ENCODE results near the gene HRH3.

The HRH3 gene

DNA sequence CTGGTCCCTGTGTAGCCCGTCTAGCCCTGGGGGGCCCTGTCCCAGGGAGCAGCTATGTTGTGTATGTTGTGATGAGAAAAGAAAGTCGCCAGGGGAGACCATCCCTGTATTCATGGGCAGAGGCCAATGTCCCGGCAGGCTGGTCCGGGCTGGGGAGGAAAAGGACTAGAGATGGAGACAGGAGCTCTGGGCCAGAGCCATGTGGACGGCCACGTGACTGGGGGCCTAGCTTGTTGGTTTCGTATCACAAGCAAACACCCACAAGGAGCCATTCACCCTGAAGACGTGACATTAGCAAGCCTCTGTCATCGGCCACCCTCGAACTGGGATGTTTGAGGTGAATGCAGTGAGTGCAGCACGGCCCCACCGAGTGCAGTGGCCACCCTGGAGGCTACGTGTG is 2.9 kb upstream of the HRH3 start:
- H3K4me1 ChIP-seq (ENCODE audit: control insufficient read depth, insufficient read depth, low read length) = peaks cover 2% of the 10 kb centered on the region; the same call in 1 of the 2 replicates
- CTCF ChIA-PET = no interaction called here
- TF ChIP-seq ZNF664 (tag by site-specific recombination; IDR thresholded peaks at IDR 0.05) (no peak), OVOL3 (tag by site-specific recombination; IDR thresholded peaks at IDR 0.05) (no peak), ZFP41 (tag by site-specific recombination; IDR thresholded peaks at IDR 0.05; ENCODE audit: borderline replicate concordance) (no peak), ZBTB8A (tag by site-specific recombination; IDR thresholded peaks at IDR 0.05) (no peak), ZNF292 (tag by site-specific recombination; IDR thresholded peaks at IDR 0.05; ENCODE audit: borderline replicate concordance, low read depth) (no peak), ZNF510 (tag by site-specific recombination; IDR thresholded peaks at IDR 0.05; ENCODE audit: insufficient replicate concordance) (no peak), ZEB2 (tag by site-specific recombination; IDR thresholded peaks at IDR 0.05) (no peak), ZBTB20 (tag by site-specific recombination; IDR thresholded peaks at IDR 0.05) (no peak), ZNF266 (tag by site-specific recombination; IDR thresholded peaks at IDR 0.05; ENCODE audit: low read depth) (no peak), WT1 (tag by site-specific recombination; IDR thresholded peaks at IDR 0.05) (no peak)
- TF ChIP-seq, protein P1, sequence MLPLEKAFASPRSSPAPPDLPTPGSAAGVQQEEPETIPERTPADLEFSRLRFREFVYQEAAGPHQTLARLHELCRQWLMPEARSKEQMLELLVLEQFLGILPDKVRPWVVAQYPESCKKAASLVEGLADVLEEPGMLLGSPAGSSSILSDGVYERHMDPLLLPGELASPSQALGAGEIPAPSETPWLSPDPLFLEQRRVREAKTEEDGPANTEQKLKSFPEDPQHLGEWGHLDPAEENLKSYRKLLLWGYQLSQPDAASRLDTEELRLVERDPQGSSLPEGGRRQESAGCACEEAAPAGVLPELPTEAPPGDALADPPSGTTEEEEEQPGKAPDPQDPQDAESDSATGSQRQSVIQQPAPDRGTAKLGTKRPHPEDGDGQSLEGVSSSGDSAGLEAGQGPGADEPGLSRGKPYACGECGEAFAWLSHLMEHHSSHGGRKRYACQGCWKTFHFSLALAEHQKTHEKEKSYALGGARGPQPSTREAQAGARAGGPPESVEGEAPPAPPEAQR (tag by site-specific recombination; IDR thresholded peaks at IDR 0.05) = no peak
- TF ChIP-seq, protein P2, sequence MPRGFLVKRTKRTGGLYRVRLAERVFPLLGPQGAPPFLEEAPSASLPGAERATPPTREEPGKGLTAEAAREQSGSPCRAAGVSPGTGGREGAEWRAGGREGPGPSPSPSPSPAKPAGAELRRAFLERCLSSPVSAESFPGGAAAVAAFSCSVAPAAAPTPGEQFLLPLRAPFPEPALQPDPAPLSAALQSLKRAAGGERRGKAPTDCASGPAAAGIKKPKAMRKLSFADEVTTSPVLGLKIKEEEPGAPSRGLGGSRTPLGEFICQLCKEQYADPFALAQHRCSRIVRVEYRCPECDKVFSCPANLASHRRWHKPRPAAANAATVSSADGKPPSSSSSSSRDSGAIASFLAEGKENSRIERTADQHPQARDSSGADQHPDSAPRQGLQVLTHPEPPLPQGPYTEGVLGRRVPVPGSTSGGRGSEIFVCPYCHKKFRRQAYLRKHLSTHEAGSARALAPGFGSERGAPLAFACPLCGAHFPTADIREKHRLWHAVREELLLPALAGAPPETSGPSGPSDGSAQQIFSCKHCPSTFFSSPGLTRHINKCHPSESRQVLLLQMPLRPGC (tag by site-specific recombination; IDR thresholded peaks at IDR 0.05) = no peak
- no peak overlapping the region for H3K27ac ChIP-seq (ENCODE audit: extremely low read depth, low read depth, low read length)
- no peak overlapping the region for H3K4me3 ChIP-seq (ENCODE audit: low read depth, low read length)
- POLR2A ChIA-PET = no interaction called here
- no peaks in the 10 kb centered on the region for H3K9me3 ChIP-seq (ENCODE audit: control insufficient read depth, insufficient read depth, low read depth, low read length)
- no peaks in the 10 kb centered on the region for H3K36me3 ChIP-seq (ENCODE audit: control insufficient read depth in 2 of 2, insufficient read depth in 1 of 2, low read length in 2 of 2)

DNA sequence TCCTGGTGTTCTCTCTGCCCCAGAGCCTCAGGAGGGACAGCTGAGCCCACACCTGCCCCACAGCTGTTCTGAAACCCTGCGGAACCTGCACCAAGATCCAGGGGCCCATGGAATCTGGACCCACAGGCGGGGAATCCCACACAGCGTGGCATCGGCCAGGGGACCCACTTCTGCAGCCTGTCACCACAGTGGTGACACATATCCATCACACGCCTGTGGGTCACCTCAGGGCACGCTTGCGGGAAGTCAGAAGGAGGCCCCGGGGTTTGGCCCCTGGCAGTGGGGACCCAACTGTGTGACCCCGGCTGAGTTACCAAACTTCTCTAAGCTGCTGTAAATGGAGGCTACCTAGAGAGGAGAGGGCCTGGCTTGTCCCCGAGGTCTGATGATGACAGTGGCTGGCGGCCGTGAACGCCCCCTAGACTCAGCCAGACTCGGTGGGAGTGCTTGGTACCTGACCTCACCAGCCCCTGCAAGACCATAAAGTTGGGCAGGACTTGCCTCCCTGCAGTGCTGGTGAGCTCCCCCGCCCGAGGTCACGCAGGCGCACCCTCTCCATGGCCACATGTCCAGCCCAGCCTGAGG is 2.3 kb upstream of the HRH3 start:
- no peak overlapping the region for H3K4me3 ChIP-seq (ENCODE audit: low read depth, low read length)
- H3K4me1 ChIP-seq (ENCODE audit: control insufficient read depth, insufficient read depth, low read length) = peaks cover 2% of the 10 kb centered on the region; the same call in 1 of the 2 replicates
- TF ChIP-seq GLIS1 (tag by site-specific recombination; IDR thresholded peaks at IDR 0.05) (peak; percentile 17; the same call in 1 of the 2 replicates), ZNF433 (tag by site-specific recombination; IDR thresholded peaks at IDR 0.05; ENCODE audit: low read depth) (no peak)
- H3K36me3 ChIP-seq (ENCODE audit: control insufficient read depth in 2 of 2, insufficient read depth in 1 of 2, low read length in 2 of 2) = no peaks in the 10 kb centered on the region
- CTCF ChIA-PET = interaction anchor here (0.7 kb wide), 1 partner anchor 83 kb away, joined by 3 read pairs; no protein-coding TSS in a partner anchor
- H3K9me3 ChIP-seq (ENCODE audit: control insufficient read depth, insufficient read depth, low read depth, low read length) = no peaks in the 10 kb centered on the region
- POLR2A ChIA-PET = no interaction called here
- H3K27ac ChIP-seq (ENCODE audit: extremely low read depth, low read depth, low read length) = no peak overlapping the region

DNA sequence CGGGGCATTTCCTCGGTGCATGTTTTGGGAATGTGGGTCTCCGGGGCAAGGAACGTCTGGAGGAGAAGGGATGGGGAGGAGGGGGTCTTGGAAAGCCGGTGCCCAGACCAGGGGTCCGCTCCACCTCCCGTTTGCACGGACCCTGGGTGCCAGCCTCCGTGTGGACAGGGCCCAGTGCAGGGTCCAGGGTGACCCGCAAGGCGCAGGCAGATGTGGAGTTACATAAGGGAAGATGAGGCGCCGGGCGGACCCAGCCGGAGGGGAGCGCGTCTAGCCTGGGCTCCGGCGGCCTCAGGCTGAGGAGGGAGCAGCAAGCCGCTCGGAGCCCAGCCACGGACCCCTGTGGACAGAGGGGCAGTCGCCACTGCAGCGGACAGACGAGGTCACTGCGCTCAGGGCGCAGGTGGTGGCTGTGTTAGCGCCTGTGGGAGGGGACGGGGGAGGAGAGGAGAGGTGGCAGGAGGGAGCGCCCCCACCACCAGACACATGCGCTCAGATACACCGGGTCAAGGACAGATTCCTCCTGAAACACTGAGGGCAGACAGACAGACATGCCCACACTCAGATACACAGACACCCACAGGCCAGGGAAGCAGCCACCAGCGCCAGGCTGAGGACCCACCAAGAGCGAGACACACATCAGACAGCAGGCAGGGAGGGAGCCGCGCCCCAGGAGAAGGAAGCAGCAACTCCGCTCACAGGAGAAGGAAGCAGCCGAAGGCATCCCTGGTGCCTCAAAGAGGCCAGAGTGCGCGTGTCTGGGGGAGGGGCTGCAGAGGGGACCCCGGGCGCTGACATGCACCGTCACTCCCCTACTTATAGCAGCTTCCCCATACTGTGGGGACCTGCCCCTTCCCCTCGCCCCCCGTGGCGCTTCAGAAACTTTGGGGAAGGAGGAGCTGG is 839 bp upstream of the HRH3 start:
- Histone ChIP-seq H3K9me3 (ENCODE audit: control insufficient read depth, insufficient read depth, low read depth, low read length) (no peaks in the 10 kb centered on the region), H3K36me3 (ENCODE audit: control insufficient read depth in 2 of 2, insufficient read depth in 1 of 2, low read length in 2 of 2) (no peaks in the 10 kb centered on the region), H3K4me1 (ENCODE audit: control insufficient read depth, insufficient read depth, low read length) (peaks cover 2% of the 10 kb centered on the region; the same call in 1 of the 2 replicates), H3K27ac (ENCODE audit: extremely low read depth, low read depth, low read length) (no peak overlapping the region), H3K4me3 (ENCODE audit: low read depth, low read length) (no peak overlapping the region)
- ChIA-PET POLR2A (interaction anchor here (0.6 kb wide), 1 partner anchor 508 kb away, joined by 4 read pairs; no protein-coding TSS in a partner anchor), CTCF (no interaction called here)
- TF ChIP-seq ZFP41 (tag by site-specific recombination; IDR thresholded peaks at IDR 0.05; ENCODE audit: borderline replicate concordance) = no peak
- no peak for TF ChIP-seq ZNF776 (tag by site-specific recombination; IDR thresholded peaks at IDR 0.05; ENCODE audit: borderline replicate concordance)
- TF ChIP-seq ZBTB8A (tag by site-specific recombination; IDR thresholded peaks at IDR 0.05) = no peak; the same call in 1 of the 2 replicates
- TF ChIP-seq, protein P3, sequence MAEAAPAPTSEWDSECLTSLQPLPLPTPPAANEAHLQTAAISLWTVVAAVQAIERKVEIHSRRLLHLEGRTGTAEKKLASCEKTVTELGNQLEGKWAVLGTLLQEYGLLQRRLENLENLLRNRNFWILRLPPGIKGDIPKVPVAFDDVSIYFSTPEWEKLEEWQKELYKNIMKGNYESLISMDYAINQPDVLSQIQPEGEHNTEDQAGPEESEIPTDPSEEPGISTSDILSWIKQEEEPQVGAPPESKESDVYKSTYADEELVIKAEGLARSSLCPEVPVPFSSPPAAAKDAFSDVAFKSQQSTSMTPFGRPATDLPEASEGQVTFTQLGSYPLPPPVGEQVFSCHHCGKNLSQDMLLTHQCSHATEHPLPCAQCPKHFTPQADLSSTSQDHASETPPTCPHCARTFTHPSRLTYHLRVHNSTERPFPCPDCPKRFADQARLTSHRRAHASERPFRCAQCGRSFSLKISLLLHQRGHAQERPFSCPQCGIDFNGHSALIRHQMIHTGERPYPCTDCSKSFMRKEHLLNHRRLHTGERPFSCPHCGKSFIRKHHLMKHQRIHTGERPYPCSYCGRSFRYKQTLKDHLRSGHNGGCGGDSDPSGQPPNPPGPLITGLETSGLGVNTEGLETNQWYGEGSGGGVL (tag by site-specific recombination; IDR thresholded peaks at IDR 0.05) = peak; percentile 76
- TF ChIP-seq EGR2 (tag by site-specific recombination; IDR thresholded peaks at IDR 0.05; ENCODE audit: low read depth) = peak; percentile 89
- no peak for TF ChIP-seq ZNF211 (tag by site-specific recombination; IDR thresholded peaks at IDR 0.05; ENCODE audit: low read depth)
- TF ChIP-seq ZNF394 (tag by site-specific recombination; IDR thresholded peaks at IDR 0.05; ENCODE audit: borderline replicate concordance) = no peak
- TF ChIP-seq SP2 (tag by site-specific recombination; IDR thresholded peaks at IDR 0.05) = 0 out of 2 replicates have a peak, but pooled peaks have one; percentile 4
- TF ChIP-seq ZNF335 (tag by site-specific recombination; conservative IDR thresholded peaks at IDR 0.05) = peak; percentile 100
- TF ChIP-seq ZFHX2 (tag by site-specific recombination; conservative IDR thresholded peaks at IDR 0.05) = peak; percentile 89
- TF ChIP-seq GLIS2 (tag by site-specific recombination; IDR thresholded peaks at IDR 0.05) = peak; percentile 64; the same call in 1 of the 2 replicates
- TF ChIP-seq, protein P1 (tag by site-specific recombination; IDR thresholded peaks at IDR 0.05) = no peak

All from HEK293 (cell line).